ENCODE data around the gene KCNK16.

The KCNK16 gene

GRCh38 chr6:39330476-39330875 is 8.0 kb upstream of the KCNK16 start:
- Histone ChIP-seq H3K27me3 (no peaks in the 10 kb centered on the region), H4K20me1 (no peaks in the 10 kb centered on the region), H3K4me2 (peak overlapping the region; percentile 33; the same call in 1 of the 2 replicates), H3K27ac (no peak overlapping the region), H3K9me3 (no peaks in the 10 kb centered on the region), H3K36me3 (no peaks in the 10 kb centered on the region), H3K9ac (no peak overlapping the region), H3K4me3 (no peak overlapping the region), H3K4me1 (peaks cover 28% of the 10 kb centered on the region)
- no peak for TF ChIP-seq Cebpa-rat (IDR thresholded peaks at IDR 0.05)

- Histone ChIP-seq H3K9ac (no peak overlapping the region), H3K9me3 (no peaks in the 10 kb centered on the region), H3K4me2 (peak overlapping the region; percentile 33; the same call in 1 of the 2 replicates), H4K20me1 (no peaks in the 10 kb centered on the region), H3K27me3 (no peaks in the 10 kb centered on the region), H3K4me1 (peaks cover 24% of the 10 kb centered on the region), H3K36me3 (no peaks in the 10 kb centered on the region), H3K4me3 (no peak overlapping the region), H3K27ac (no peak overlapping the region)
- no peak for TF ChIP-seq Cebpa-rat (IDR thresholded peaks at IDR 0.05)
Measured at GRCh38 chr6:39330057-39330456, 7.6 kb upstream of the KCNK16 start.

GRCh38 chr6:39328066-39328465 is 5.6 kb upstream of the KCNK16 start:
- Histone ChIP-seq H3K4me3 (no peak overlapping the region), H4K20me1 (no peaks in the 10 kb centered on the region), H3K4me2 (no peak overlapping the region), H3K36me3 (no peaks in the 10 kb centered on the region), H3K4me1 (peaks cover 19% of the 10 kb centered on the region), H3K27me3 (no peaks in the 10 kb centered on the region), H3K9me3 (no peaks in the 10 kb centered on the region), H3K9ac (no peak overlapping the region), H3K27ac (no peak overlapping the region)
- TF ChIP-seq Cebpa-rat (IDR thresholded peaks at IDR 0.05): no peak

- Histone ChIP-seq H3K4me2 (no peak overlapping the region), H3K9ac (no peak overlapping the region), H3K4me3 (no peak overlapping the region), H4K20me1 (no peaks in the 10 kb centered on the region), H3K4me1 (peaks cover 19% of the 10 kb centered on the region), H3K36me3 (no peaks in the 10 kb centered on the region), H3K27ac (no peak overlapping the region), H3K9me3 (no peaks in the 10 kb centered on the region), H3K27me3 (no peaks in the 10 kb centered on the region)
- TF ChIP-seq Cebpa-rat (IDR thresholded peaks at IDR 0.05): no peak
Measured at GRCh38 chr6:39327507-39327906, 5.0 kb upstream of the KCNK16 start.

- no peak overlapping the region for H3K4me3 ChIP-seq
- H3K27ac ChIP-seq: no peak overlapping the region
- H3K4me2 ChIP-seq: peak overlapping the region; percentile 76
- no peak overlapping the region for H3K9ac ChIP-seq
- no peak for TF ChIP-seq Cebpa-rat (IDR thresholded peaks at IDR 0.05)
- no peaks in the 10 kb centered on the region for H4K20me1 ChIP-seq
- H3K36me3 ChIP-seq: no peaks in the 10 kb centered on the region
- peaks cover 41% of the 10 kb centered on the region for H3K4me1 ChIP-seq
- no peaks in the 10 kb centered on the region for H3K9me3 ChIP-seq
- no peaks in the 10 kb centered on the region for H3K27me3 ChIP-seq
Measured at GRCh38 chr6:39321761-39322160, 741 bp downstream of the KCNK16 start.

GRCh38 chr6:39320363-39320984 is 2.0 kb downstream of the KCNK16 start:
- peak overlapping the region; percentile 76 for H3K4me2 ChIP-seq
- no peaks in the 10 kb centered on the region for H3K9me3 ChIP-seq
- H3K27ac ChIP-seq: peak overlapping the region; percentile 55
- H3K36me3 ChIP-seq: no peaks in the 10 kb centered on the region
- H3K4me1 ChIP-seq: peaks cover 54% of the 10 kb centered on the region
- peaks cover 1% of the 10 kb centered on the region; the same call in 1 of the 2 replicates for H3K27me3 ChIP-seq
- H3K4me3 ChIP-seq: no peak overlapping the region
- no peaks in the 10 kb centered on the region for H4K20me1 ChIP-seq
- TF ChIP-seq Cebpa-rat (IDR thresholded peaks at IDR 0.05): no peak
- peak overlapping the region; percentile 30; the same call in 1 of the 2 replicates for H3K9ac ChIP-seq

GRCh38 chr6:39319621-39320362 is 2.7 kb downstream of the KCNK16 start:
- H3K27me3 ChIP-seq: peaks cover 8% of the 10 kb centered on the region
- H4K20me1 ChIP-seq: no peaks in the 10 kb centered on the region
- no peaks in the 10 kb centered on the region for H3K36me3 ChIP-seq
- H3K27ac ChIP-seq: peak overlapping the region; percentile 55
- H3K4me3 ChIP-seq: no peak overlapping the region
- no peaks in the 10 kb centered on the region for H3K9me3 ChIP-seq
- H3K4me2 ChIP-seq: peak overlapping the region; percentile 76
- TF ChIP-seq Cebpa-rat (IDR thresholded peaks at IDR 0.05): no peak
- H3K4me1 ChIP-seq: peaks cover 61% of the 10 kb centered on the region
- 0 out of 2 replicates have a peak overlapping the region, but pooled peaks have one; percentile 30 for H3K9ac ChIP-seq

- Histone ChIP-seq H3K4me1 (peaks cover 79% of the 10 kb centered on the region), H3K27me3 (peaks cover 33% of the 10 kb centered on the region), H3K36me3 (no peaks in the 10 kb centered on the region), H4K20me1 (peaks cover 19% of the 10 kb centered on the region; the same call in 1 of the 2 replicates), H3K9me3 (no peaks in the 10 kb centered on the region; the same call in 1 of the 2 replicates), H3K4me2 (no peak overlapping the region), H3K9ac (no peak overlapping the region), H3K4me3 (no peak overlapping the region), H3K27ac (no peak overlapping the region)
- no peak for TF ChIP-seq Cebpa-rat (IDR thresholded peaks at IDR 0.05)
Measured at GRCh38 chr6:39317256-39317655, 5.2 kb downstream of the KCNK16 start.

- H3K4me3 ChIP-seq: peak within 1 kb of the TSS; percentile 65
Measured at GRCh38 chr6:39314273-39314795, 8.2 kb downstream of the KCNK16 start, which contains the start of gene KCNK17. TSS of gene KCNK17 (minus strand) at chr6:39314419. CDS start at chr6:39314320, 99 bp downstream.

More at GRCh38 chr6:39314273-39314795, 8.2 kb downstream of the KCNK16 start, which contains the start of gene KCNK17:
- TF ChIP-seq Cebpa-rat (IDR thresholded peaks at IDR 0.05): no peak
- no peaks in the 10 kb centered on the region for H3K36me3 ChIP-seq
- H3K27ac ChIP-seq: peak within 1 kb of the TSS; percentile 69
- H3K4me1 ChIP-seq: peaks cover 72% of the 10 kb centered on the region
- H4K20me1 ChIP-seq: peaks cover 31% of the 10 kb centered on the region; the same call in 1 of the 2 replicates
- H3K9me3 ChIP-seq: no peaks in the 10 kb centered on the region; the same call in 1 of the 2 replicates
- peaks cover 41% of the 10 kb centered on the region for H3K27me3 ChIP-seq
- H3K9ac ChIP-seq: peak within 1 kb of the TSS; percentile 56
- peak within 1 kb of the TSS; percentile 98 for H3K4me2 ChIP-seq
